Measurements from ENCODE around the gene HOPX.

GRCh38 chr4:56627985-56628384 is 53.1 kb downstream of the HOPX start:
- TF ChIP-seq NR3C1 (IDR thresholded peaks at IDR 0.05): no peak
- no peak for TF ChIP-seq POLR2A (IDR thresholded peaks at IDR 0.05; ENCODE audit: low read length)
- no peak for TF ChIP-seq EHF (CRISPR knock-in tag; IDR thresholded peaks at IDR 0.05)

Measured in A549 (cell line).